Measurements from ENCODE around the gene SBF2.

DNA sequence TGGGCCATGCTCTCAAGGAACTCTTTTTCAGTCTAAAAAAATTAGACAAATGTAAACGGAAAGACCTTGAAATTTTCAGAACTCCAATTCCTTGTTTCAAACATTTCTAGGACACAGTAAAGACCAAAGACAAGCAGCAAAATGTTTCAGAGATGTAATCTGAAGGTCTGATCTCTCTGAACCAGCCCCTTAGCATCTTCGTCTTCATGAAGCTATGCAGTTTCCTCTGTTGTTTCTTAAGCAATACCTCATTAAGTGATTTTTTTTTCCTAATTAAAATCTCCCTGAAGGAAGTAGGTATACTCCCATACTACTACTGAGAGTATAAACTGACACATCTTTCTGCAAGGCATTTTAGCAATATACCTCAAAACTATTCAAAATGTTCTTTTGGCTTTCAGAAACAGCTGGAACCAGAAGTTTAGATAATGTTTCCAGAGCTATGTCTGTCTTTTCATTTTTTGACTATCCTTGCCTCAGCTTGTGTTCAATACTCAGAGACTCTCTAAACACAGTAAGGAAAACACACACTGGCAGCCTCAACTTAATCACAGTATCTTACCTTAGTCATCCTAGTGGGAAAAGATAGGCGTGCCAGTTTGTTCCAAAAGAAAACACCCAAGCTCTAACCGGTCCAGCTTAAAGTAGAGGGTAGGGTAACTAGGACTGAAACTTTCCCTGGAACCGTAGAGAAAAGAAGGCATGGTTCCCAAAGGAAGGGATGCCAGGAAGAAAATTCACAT, 25.1 kb downstream of the SBF2 start:
- TF ChIP-seq, protein P1, sequence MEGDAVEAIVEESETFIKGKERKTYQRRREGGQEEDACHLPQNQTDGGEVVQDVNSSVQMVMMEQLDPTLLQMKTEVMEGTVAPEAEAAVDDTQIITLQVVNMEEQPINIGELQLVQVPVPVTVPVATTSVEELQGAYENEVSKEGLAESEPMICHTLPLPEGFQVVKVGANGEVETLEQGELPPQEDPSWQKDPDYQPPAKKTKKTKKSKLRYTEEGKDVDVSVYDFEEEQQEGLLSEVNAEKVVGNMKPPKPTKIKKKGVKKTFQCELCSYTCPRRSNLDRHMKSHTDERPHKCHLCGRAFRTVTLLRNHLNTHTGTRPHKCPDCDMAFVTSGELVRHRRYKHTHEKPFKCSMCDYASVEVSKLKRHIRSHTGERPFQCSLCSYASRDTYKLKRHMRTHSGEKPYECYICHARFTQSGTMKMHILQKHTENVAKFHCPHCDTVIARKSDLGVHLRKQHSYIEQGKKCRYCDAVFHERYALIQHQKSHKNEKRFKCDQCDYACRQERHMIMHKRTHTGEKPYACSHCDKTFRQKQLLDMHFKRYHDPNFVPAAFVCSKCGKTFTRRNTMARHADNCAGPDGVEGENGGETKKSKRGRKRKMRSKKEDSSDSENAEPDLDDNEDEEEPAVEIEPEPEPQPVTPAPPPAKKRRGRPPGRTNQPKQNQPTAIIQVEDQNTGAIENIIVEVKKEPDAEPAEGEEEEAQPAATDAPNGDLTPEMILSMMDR (IDR thresholded peaks at IDR 0.05), result no peak
- no peak for TF ChIP-seq POLR2A (IDR thresholded peaks at IDR 0.05)
